ENCODE measurements around the gene RRAGB.
"Not testable (repeated sequence)": the region's sequence is repeated elsewhere in the genome, so short reads cannot be mapped to it uniquely, and the experiment has no call there.

The RRAGB gene, protein sequence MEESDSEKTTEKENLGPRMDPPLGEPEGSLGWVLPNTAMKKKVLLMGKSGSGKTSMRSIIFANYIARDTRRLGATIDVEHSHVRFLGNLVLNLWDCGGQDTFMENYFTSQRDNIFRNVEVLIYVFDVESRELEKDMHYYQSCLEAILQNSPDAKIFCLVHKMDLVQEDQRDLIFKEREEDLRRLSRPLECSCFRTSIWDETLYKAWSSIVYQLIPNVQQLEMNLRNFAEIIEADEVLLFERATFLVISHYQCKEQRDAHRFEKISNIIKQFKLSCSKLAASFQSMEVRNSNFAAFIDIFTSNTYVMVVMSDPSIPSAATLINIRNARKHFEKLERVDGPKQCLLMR

DNA sequence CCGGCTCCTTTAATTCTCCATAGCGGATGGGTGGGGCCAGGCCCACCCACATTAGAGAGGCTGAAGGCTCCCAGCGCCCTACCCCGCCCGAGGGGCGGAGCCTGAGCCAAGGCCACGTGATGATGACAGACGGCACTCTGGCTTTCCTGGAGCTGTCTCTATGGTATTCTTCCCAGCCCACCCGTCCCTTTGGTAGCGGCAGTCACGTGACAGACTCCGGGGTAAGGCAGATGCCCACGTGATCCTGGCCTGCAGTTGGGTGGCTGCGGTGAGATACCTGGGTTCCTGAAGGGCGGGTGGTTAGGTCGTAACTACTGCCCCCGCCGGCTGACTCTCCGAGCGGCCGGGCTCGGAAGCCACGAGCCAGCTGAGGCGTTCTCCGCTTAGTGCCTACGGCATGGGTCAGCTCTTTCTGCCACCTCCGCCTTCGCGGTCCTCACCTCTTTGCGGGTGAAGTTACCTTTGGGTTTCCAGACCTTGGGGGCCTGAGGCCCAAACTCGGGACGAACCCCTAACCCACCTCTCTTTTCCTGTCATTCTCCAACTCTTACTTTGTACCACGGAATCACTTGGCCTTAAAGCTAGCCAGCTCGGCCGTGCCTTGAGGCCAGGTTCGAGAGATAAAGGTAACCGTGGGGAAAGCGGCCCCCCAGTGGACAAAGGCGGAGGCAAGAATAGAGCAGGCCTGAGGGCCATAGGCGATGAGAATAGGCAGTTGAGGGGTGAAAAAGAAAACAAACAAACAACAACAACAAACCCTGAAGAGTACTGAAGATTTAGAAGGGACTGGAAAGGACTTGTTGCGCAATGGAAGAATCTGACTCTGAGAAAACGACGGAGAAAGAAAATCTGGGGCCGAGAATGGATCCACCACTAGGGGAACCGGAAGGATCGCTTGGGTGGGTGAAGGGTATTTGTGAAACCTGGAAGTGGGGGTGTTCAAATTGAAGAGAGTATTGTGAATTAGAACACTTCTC lies at the start of gene RRAGB:
TSS of gene RRAGB (plus strand) at position 229 of the 977 bp plus-strand sequence. CDS start at position 808, 579 bp downstream.
- peak; percentile 70 to 92 for DNase-seq

- no peak for DNase-seq
Observed at GRCh38 chrX:55668084-55668483, 49.5 kb upstream of the RRAGB start.

- not testable (repeated sequence) for DNase-seq
Observed at GRCh38 chrX:55688579-55688978, 29.0 kb upstream of the RRAGB start.

DNA sequence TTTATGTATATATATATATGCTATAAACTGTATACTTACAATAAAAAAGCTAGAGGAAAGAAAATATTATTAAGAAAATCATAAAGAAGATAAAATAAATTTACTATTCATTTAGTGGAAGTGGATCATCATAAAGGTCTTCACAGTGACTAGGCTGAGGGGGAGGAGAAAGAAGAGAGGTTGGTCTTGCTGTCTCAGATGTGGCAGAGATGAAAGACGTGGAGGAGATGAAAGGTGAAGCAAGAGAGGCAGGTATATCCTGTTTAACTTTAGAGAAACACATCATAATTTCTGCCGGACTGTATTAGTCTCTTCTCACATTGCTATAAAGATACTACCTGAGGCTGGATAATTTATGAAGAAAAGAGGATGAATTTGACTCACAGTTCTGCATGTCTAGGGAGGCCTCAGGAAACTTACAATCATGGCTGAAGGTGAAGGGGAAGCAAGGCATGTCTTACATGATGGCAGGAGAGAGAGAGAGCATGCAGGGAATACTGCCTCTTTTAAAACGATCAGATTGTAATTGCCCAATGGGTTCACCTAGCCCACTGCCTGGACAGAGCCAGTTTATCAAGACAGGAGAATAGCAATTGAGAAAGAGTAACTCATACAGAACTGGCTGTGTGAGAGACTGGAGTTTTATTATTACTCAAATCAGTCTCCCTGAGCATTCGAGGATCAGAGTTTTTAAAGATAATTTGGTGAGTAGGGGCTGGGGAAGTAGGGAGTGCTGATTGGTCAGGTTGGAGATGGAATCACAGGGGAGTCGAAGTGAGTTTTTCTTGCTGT lies 22.1 kb upstream of the RRAGB start:
- DNase-seq = no peak

DNA sequence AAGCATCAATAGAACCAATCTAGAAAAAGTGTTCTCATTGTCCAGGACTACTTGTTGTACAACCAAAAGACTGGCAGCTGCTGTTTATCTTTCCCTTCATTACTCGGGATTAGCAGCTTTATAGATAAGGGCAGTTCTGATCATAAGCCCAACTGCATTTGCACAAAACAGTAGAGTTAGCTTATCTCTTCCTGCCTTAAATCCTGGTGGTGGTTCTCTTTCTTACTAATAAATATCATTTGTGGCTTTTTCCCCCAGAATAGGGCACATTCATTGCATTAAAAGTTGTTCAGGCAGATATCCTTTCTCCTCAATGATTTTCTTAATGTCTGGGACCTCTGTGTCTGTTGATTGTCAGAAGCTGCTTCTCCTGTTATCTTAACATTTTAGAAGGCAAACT lies 20.2 kb upstream of the RRAGB start:
- no peak for DNase-seq

- no peak for DNase-seq
Observed at GRCh38 chrX:55702671-55703070, 14.9 kb upstream of the RRAGB start.

DNA sequence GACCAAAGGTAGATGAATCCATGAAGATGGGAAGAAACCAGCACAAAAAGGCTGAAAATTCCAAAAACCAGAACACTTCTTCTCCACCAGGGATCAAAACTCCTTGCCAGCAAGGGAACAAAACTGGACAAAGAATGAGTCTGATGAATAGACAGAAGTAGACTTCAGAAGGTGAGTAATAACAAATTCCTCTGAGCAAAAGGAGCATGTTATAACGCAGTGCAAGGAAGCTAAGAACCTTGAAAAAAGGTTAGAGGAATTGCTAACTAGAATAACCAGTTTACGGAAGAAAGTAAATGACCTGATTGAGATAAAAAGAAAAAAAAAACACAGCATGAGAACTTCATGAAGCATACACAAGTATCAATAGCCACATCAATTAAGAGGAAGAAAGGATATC lies 14.1 kb upstream of the RRAGB start:
- DNase-seq = not testable (repeated sequence)

- not testable (repeated sequence) for DNase-seq
Observed at GRCh38 chrX:55705066-55705465, 12.5 kb upstream of the RRAGB start.

GRCh38 chrX:55709735-55710134 lies 7.8 kb upstream of the RRAGB start:
- DNase-seq = peak in 1 of 2 experiments; percentile 0

DNA sequence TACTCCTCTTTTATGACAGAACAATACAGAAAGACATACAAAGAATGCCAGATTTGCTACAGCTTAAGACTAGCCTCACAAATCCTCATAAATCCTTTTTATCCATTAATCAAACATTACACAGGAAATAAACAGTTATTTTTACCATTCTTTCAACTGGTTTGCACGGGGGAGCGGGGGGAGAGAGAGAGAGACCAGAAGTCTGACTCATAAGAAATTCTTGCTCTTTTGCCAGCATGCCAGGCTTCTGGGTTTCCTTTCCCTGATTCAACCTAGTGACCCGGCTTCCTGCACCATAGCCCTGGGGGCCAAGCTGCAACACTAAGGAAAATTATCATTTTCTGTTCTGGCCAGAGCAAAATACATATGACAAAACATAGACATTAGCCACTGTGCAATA lies 6.8 kb upstream of the RRAGB start:
- DNase-seq = no peak

- no peak for DNase-seq
Observed at GRCh38 chrX:55713631-55714030, 3.9 kb upstream of the RRAGB start.

DNA sequence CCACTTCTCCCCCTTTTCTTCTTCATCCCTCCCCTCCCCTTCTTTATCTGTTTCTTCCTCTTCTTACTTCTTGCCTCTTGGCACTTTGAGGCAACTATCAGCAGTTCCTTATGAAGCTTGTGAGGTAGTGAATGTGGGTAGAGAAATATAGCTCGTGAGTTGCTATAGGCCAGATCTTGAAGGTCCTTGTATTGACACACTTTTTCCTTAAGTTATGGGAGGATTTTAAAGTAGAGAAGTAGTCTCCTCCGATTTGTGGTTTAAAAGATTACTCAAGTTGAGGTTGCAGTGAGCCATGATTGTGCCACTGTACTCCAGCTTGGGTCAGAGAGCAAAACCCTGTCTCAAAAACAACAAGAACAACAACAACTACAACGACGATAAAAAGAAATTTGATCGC lies 3.4 kb upstream of the RRAGB start:
- no peak for DNase-seq

- no peak for DNase-seq
Observed at GRCh38 chrX:55715847-55716246, 1.7 kb upstream of the RRAGB start.

DNA sequence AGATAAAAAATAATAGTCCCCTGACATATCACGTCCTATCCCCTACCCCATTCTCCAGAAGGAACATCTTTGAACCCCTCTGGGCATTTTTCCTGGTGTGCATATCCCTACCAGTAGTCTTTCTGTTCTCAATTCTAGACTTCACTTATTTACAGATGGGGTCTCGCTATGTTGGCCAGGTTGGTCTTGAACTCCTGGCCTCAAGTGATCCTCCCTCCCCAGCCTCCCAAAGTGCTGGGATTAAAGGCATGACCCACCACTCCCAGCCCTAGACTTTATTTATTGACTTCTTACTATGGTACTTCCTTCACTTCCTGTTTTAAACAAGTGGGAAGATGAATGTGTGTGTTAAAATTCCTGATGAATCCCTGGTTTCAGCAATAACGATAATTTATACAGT lies 612 bp upstream of the RRAGB start:
- DNase-seq = no peak

DNA sequence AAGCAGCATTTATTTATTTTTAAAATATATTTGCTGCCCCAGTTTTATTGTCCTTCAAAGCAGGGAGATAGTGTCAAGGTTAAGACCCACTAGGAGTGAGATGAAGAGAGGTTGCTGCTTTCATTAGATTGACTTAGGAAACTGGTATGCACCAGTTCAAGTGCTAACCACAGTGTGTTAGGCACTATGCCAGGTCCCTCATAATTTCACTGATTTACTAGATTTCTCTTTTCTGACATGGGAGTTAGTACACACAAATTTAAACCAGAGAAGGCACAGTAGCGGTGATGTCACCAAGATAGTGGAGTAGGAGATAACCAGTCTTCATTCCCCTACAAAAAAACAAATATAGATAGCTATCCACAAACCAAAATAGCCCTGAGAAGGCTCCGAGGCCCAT lies 14.3 kb downstream of the RRAGB start:
- DNase-seq = no peak

- no peak for DNase-seq
Observed at GRCh38 chrX:55738969-55739368, 21.4 kb downstream of the RRAGB start.

GRCh38 chrX:55742649-55743048 lies 25.1 kb downstream of the RRAGB start:
- no peak for DNase-seq

- not testable (repeated sequence) for DNase-seq
Observed at GRCh38 chrX:55748463-55748862, 30.9 kb downstream of the RRAGB start.

GRCh38 chrX:55750256-55750655 lies 32.7 kb downstream of the RRAGB start:
- no peak for DNase-seq

GRCh38 chrX:55754861-55755294 lies 37.3 kb downstream of the RRAGB start:
- no peak for DNase-seq

DNA sequence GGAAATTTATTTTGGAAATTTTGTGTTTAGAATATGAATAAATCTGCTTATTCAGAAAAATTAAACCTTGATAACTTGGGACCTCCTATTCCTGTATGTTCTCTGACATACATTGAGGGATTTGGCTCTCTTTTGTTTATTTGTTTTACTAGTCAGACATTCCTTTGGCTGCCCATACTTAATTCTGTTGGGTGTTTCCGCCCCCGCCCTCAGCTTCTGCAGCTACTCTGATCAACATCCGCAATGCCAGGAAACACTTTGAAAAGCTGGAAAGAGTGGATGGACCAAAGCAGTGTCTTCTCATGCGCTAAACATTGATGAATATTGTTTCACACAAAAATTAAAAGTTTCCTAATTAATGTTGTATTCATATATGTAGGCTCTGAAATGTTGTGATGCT lies 40.5 kb downstream of the RRAGB start:
- DNase-seq = no peak

- DNase-seq = no peak
Observed at GRCh38 chrX:55759478-55759877, 41.9 kb downstream of the RRAGB start.

- DNase-seq = no peak
Observed at GRCh38 chrX:55767100-55767499, 49.6 kb downstream of the RRAGB start.

Data from SW 1271 (cell line).